Testis (tissue), 3 donors: Measurements from ENCODE around the gene FBXL14. TPM values are rescaled to one million over a fixed set of nuclear protein-coding genes. Genes with fewer than 3 reads are reported as not detected.
A peak's percentile ranks its signal among the peaks of the same experiment; 100 is the strongest.
"Not testable (repeated sequence)": the region's sequence is repeated elsewhere in the genome, so short reads cannot be mapped to it uniquely, and the experiment has no call there.

Experiments
- DNase-seq: peaks from one replicate; pipeline ENCODE4 v3.0.0-alpha.2; 2019
- H3K27ac ChIP-seq, 2 donors: fragments of 200-600 bp; sonication (generic); one replicate each; pipeline ENCODE4 v1.5.1; 2019
- H3K27me3 ChIP-seq: fragments of 200-600 bp; sonication (generic); one replicate; pipeline ENCODE4 v1.5.1; 2019
- H3K36me3 ChIP-seq: fragments of 200-600 bp; sonication (generic); one replicate; pipeline ENCODE4 v1.5.1; 2017; ENCODE audit warnings: low read depth; ENCODE audit errors: missing control alignments
- H3K4me1 ChIP-seq: fragments of 200-600 bp; sonication (generic); one replicate; pipeline ENCODE4 v1.5.1; 2019
- H3K4me3 ChIP-seq, 2 donors: fragments of 200-600 bp; sonication (generic); one replicate each; pipeline ENCODE4 v1.5.1; 2017 to 2019
- H3K9me3 ChIP-seq: fragments of 200-600 bp; sonication (generic); one replicate; pipeline ENCODE4 v1.5.1; 2017
- CTCF ChIP-seq, 3 experiments: fragments of 450-650 bp in 2 of 3; fragments of 200-600 bp in 1 of 3; sonication (generic) in 1 of 3; IDR thresholded peaks; one replicate each; pipeline ENCODE4 v1.5.1; 2016 to 2019; ENCODE audit warnings: antibody characterized with exemption in 3 of 3, mild to moderate bottlenecking in 2 of 3, moderate library complexity in 1 of 3
- POLR2A ChIP-seq: fragments of 450-650 bp; IDR thresholded peaks from one replicate; pipeline ENCODE4 v1.6.1; 2017; ENCODE audit warnings: antibody characterized with exemption, mild to moderate bottlenecking, moderate library complexity
- WGBS, 2 donors: methylation state at CpG; one replicate each; pipeline ENCODE4 v1.1.5; 2018; 5-methylcytosine and 5-hydroxymethylcytosine counted together
- intact Hi-C: fragments of 100-400 bp; cut with DNase I; formaldehyde crosslinking; loops from one replicate; pipeline ENCODE4 v1.15.1; 2023; ENCODE audit warnings: low total_unique reads
- polyA plus RNA-seq: library from polyadenylated mRNA; stranded (reverse); fragments of 350-450 nt; fragmentation: Illumina TruSeq; extraction: RNeasy Lipid Tissue Mini Kit (QIAGEN cat#74804); gene quantifications from one replicate; pipeline ENCODE4 v1.2.3, GENCODE V29; 2014; ENCODE audit warnings: low read depth, low replicate concordance; ENCODE audit not compliant: insufficient read depth
- total RNA-seq, 2 donors: library from RNA; depleted of rRNA; stranded (reverse); fragments of >200 nt; gene quantifications; one replicate each; pipeline ENCODE4 v1.2.3, GENCODE V29; 2016

FBXL14 gene
- total and polyA plus RNA-seq, 3 donors from 2014 or later: 39.5 to 50.2 (median 45.8) TPM

GRCh38 chr12:1604464-1604863 is 10.1 kb upstream of the FBXL14 start:
- DNase-seq: no peak
- no peak overlapping the region for H3K27ac ChIP-seq
- TF ChIP-seq POLR2A (no peak), CTCF (IDR thresholded peaks at IDR 0.05) (no peak)
- WGBS, 2 donors: 49 to 62% methylated on average over 3 of the region's 3 CpGs
- peaks cover 12% of the 10 kb centered on the region for H3K4me1 ChIP-seq
- H3K4me3 ChIP-seq: no peak overlapping the region
- H3K9me3 ChIP-seq: no peaks in the 10 kb centered on the region
- intact Hi-C loops: no loop called here
- no peaks in the 10 kb centered on the region for H3K27me3 ChIP-seq
- H3K36me3 ChIP-seq: no peaks in the 10 kb centered on the region

- intact Hi-C loops: no loop called here
- WGBS, 2 donors: 89% methylated on average over 7 of the region's 7 CpGs
Observed at GRCh38 chr12:1603269-1603993, 9.1 kb upstream of the FBXL14 start.

GRCh38 chr12:1602706-1603105 is 8.3 kb upstream of the FBXL14 start:
- H3K4me3 ChIP-seq, H3K4me1 ChIP-seq, intact Hi-C loops, DNase-seq, H3K36me3 ChIP-seq, H3K27me3 ChIP-seq, H3K9me3 ChIP-seq, H3K27ac ChIP-seq: not testable (repeated sequence)
- WGBS, 2 donors: 86 to 90% methylated on average over 9 of the region's 9 CpGs

More at GRCh38 chr12:1603269-1603993, 9.1 kb upstream of the FBXL14 start:
- Histone ChIP-seq H3K4me1 (peaks cover 7% of the 10 kb centered on the region), H3K9me3 (no peaks in the 10 kb centered on the region), H3K36me3 (no peaks in the 10 kb centered on the region), H3K27me3 (no peaks in the 10 kb centered on the region), H3K4me3 (no peak overlapping the region), H3K27ac (no peak overlapping the region)
- no peak for DNase-seq
- TF ChIP-seq CTCF (IDR thresholded peaks at IDR 0.05) (no peak), POLR2A (no peak)

- TF ChIP-seq CTCF (IDR thresholded peaks at IDR 0.05) (no peak), POLR2A (no peak)
- Histone ChIP-seq H3K4me1 (peaks cover 7% of the 10 kb centered on the region), H3K27ac (no peak overlapping the region), H3K4me3 (no peak overlapping the region), H3K27me3 (no peaks in the 10 kb centered on the region), H3K36me3 (no peaks in the 10 kb centered on the region), H3K9me3 (no peaks in the 10 kb centered on the region)
- no peak for DNase-seq
- 94 to 95% methylated on average over 3 of the region's 3 CpGs for WGBS, 2 donors
- intact Hi-C loops: no loop called here
Observed at GRCh38 chr12:1598757-1599156, 4.4 kb upstream of the FBXL14 start.

GRCh38 chr12:1595690-1596347 is 1.4 kb upstream of the FBXL14 start:
- TF ChIP-seq POLR2A (no peak), CTCF (IDR thresholded peaks at IDR 0.05) (no peak)
- Histone ChIP-seq H3K4me3 (peak overlapping the region in 1 of 2 donors; percentile 86), H3K27ac (peak overlapping the region; percentile 90 to 91), H3K4me1 (peaks cover 22% of the 10 kb centered on the region), H3K27me3 (no peaks in the 10 kb centered on the region), H3K9me3 (no peaks in the 10 kb centered on the region), H3K36me3 (no peaks in the 10 kb centered on the region)
- intact Hi-C loops: no loop called here
- 45 to 63% methylated on average over 9 of the region's 9 CpGs for WGBS, 2 donors
- DNase-seq: no peak
